NCI-H2196 treated with DMSO at 0.1 percent for 48 hours (cell line): ENCODE data around the gene PPP1R12A.
"Not testable (repeated sequence)": the region's sequence is repeated elsewhere in the genome, so short reads cannot be mapped to it uniquely, and the experiment has no call there.

Source experiments
- DNase-seq: peaks from one replicate; lab custom pipeline; 2025; ENCODE audit not compliant: unreplicated experiment; lab: John Stamatoyannopoulos, UW

PPP1R12A gene

DNA sequence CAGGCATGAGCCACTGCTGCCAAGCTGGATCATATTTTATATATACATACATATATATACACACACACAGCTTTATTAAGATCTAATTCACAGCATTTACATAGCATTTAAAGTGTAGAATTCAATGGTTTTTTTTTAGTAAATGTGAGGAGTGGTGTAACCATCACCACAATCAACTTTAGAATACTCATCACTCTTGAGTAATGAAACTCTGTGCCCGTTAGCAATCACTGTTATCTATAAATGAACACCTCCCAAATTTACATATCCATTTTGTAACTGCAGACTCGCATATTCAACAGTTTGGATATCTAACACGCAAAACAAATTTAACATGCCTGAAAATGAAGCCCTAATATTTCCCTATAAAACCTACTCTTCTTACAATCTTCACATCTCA lies 90.9 kb downstream of the PPP1R12A start:
- DNase-seq, result no peak

DNA sequence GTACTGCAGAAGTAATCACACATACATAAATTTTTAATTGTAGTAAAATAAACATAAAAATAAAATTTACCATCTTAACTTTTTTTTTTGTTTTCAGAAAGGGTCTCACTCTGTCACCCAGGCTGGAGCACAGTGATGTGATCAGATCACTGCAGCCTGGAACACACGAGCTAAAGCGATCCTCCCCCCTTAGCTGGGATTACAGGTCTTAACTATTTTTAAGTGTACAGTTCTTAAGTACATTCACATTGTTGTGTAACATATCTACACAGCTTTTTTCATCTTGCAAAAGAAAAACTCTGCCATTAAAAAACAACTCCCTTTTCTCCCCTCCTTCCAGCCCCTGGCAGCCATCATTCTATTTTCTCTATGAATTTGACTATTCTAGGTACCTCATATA lies 92.3 kb downstream of the PPP1R12A start:
- DNase-seq, result no peak

DNA sequence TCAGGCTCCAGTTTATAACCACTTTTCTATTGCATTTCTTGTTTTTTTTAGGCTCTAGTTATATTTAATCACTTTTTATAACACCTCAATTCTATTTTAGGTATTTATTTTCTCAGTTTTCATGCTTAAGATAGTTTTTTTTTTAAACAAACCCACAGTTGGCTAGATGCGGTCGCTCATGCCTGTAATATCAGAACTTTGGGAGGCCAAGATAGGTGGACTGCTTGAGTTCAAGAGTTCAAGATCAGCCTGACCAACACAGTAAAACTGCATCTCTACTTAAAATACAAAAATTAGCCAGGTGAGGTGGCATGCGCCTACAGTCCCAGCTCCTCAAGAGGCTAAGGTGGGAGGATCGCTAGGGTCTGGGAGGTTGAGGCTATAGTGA lies 93.0 kb downstream of the PPP1R12A start:
- DNase-seq, result no peak

GRCh38 chr12:79841248-79841877 lies 93.5 kb downstream of the PPP1R12A start:
- no peak for DNase-seq

- no peak for DNase-seq
These were observed 96.5 kb downstream of the PPP1R12A start for GRCh38 chr12:79838359-79838758.

DNA sequence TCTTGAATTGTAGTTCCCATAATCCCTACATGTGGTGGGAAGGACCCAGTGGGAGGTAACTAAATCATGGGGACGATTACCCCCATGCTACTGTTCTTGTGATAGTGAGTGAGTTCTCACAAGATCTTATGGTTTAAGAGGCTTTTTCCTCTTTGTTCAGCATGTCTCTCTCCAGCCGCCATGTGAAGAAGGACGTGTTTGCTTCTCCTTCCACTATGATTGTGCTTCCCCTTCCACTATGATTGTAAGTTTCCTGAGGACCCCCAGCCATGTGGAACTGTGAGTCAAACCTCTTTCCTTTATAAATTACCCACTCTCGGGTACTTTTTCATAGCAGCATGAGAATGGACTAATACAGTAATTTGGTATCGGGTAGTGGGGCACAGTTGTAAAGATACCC lies 97.3 kb downstream of the PPP1R12A start:
- no peak for DNase-seq

GRCh38 chr12:79835377-79835843 lies 99.5 kb downstream of the PPP1R12A start:
- no peak for DNase-seq

DNA sequence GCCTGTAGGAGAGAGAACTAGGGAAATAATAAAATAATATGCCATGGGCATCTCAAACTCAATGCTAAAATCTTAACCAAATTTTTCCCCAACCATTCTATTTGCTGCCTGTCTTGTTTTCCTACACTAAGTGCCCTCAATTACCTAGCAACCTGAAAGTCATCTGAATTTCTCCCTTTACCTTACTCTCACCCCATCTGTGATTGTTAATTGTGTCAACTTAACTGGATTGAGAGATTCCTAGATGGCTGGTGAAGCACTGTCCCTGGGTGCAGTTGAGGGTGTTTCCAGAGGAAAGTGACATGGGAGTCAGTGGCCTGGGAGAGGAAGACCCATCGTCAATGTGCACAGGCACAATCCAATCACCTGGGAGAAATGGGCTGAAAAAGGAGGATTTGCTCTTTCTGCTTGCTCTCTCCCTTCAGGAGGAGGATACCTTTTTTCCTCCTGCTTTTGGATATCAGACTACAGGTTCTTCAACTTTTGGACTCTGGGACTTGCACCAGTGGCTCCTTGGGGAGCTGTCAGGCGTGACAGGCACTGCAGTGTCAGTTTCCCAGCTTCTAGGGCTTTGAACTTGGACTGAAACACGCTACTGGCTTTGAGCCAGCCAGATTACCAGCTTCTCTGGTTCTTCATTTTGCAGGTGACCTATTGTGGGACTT lies 100.1 kb downstream of the PPP1R12A start:
- no peak for DNase-seq

DNA sequence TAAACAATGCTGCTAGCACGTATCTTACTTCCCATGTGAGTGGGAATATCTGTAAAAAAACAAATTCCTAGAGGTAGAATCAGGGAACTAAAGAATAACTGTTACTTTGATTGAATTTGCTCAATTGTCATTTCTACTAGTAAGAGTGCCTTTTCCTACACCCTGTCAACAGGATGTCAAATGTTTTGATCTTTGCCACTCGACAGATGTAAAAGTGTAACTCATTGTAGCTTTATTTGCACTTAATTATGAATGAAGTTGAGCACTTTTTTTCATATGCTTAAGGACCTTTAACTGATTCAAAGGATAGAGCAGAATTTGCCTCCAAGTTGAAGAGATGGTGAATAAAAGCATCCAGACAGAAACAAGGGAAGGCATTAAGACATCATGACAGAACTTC lies 104.5 kb downstream of the PPP1R12A start:
- DNase-seq, result no peak

GRCh38 chr12:79828924-79829323 lies 106.0 kb downstream of the PPP1R12A start:
- DNase-seq, result no peak

- no peak for DNase-seq
These were observed 107.4 kb downstream of the PPP1R12A start for GRCh38 chr12:79827484-79827883.

DNA sequence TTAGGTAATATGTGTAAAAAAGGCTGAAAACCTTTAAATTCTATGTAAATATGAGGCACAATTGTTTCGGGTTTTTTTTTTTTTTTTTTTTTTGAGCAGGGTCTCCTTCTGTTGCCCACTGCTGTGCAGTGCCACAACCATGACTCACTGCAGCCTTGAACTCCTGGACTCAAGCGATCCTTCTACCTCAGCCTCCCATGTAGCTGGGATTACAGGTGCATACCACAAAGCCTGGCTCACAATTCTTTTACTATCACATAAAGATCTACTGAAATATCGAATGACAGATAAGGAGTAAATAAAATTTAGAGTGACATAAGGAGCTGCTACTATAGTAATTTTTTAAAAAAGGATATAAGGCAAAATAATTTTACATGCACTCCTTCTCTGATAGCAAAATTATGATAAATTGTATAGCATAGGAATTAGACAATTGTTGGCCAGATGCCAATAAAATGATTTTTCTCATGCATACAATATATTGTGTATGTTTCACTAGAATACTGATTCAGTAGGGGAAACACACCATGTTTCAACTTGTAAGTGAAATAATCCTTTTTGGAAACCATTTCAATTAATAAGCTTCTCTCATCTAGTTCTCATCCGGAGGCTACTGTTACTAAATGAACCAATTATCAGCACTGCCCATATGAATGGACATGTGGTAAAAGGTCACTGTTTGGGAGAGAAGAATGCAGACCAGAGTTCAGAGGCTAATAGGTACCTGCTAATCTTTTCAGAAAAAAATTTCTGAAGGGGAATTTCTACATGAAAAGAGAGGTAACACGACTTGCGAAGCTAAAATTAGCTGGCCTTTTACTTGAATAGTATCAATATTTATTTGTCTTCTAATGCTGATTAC lies 108.4 kb downstream of the PPP1R12A start:
- no peak for DNase-seq

DNA sequence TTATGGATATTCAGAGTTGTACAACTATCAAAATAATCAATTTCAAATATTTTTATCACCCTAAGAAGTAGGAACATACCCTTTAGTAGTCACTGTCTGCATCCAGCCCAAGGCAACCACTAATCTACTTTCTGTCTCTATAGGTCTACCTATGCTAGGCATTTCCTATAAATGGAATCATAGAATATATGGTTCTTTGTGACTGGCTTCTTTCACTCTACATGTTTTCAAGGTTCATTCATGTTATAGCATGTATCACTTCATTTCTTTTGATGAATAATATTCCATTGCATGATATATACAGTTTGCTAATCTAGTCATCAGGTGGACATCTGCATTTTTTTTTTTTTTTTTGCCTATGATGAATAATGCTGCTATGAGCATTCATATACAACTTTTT lies 112.4 kb downstream of the PPP1R12A start:
- DNase-seq, result no peak

- no peak for DNase-seq
These were observed 116.0 kb downstream of the PPP1R12A start for GRCh38 chr12:79818856-79819255.

DNA sequence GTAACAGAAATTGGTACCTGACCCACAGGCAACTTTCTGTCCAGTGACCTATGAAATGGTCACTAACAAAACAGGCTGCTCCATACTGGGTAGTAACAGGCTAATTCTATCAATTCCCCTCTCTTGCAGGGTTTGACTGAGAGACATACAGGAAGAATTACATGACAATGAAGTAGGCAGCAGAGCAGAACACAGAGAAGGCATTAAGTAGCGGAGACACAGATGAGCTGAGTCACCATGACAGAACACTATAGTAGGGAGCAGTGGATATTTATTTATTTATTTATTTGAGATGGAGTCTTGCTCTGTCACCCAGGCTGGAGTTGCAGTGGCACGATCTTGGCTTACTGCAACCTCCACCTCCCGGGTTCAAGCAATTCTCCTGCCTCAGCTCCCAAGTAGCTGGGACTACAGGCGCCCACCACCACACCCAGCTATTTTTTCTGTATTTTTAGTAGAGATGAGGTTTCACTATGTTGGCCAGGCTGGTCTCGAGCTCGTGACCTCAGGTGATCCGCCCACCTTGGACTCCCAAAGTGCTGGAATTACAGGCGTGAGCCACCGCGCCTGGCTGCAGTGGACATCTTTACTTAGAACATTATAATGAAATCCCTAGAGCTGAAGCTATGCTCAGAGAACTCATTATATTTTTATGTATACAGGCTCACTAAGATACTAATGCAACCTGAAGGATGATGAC lies 150.4 kb downstream of the PPP1R12A start:
- not testable (repeated sequence) for DNase-seq

GRCh38 chr12:79782172-79782900 lies 152.6 kb downstream of the PPP1R12A start:
- DNase-seq, result no peak

- DNase-seq, result no peak
These were observed 156.0 kb downstream of the PPP1R12A start for GRCh38 chr12:79778802-79779448.

GRCh38 chr12:79776111-79776510 lies 158.8 kb downstream of the PPP1R12A start:
- DNase-seq, result no peak

DNA sequence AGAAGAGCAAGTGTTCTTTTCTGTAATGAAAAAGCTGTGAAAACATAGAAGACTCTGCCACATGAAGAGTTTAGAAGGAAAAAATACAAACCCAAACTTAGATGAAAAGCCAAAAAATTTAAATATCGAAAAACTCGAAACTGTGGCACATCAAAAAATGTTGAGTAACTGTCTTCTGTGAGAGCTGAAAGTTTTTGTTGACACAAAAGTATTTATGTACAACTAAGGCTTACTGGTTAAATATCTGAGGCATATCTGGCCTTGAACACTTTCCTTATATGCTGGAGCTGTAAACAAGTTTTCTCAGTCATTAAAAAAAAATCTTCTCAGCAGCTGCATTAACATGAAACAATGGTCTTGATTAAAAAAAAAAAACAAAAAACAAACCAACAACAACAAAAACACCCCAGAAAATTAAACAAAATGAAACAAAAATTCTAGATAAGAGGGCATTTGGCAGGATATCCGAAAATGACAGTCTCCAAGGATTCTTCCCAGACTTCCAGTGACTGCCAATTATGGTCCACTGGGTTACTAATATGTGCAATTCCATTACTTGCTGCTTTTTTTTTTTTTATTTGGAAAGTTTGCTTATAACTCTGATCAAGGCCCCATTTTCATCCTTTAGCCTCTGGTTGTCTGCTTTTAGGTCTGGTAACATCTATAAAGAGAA lies 159.4 kb downstream of the PPP1R12A start:
- no peak for DNase-seq

- no peak for DNase-seq
These were observed 161.0 kb downstream of the PPP1R12A start for GRCh38 chr12:79773896-79774295.
